Panc1 (cell line): Measurements from ENCODE around the gene MAP3K4. TPM values are rescaled to one million over a fixed set of nuclear protein-coding genes. Genes with fewer than 3 reads are reported as not detected.

Experiments used
- ATAC-seq: fragments of 200-7000 bp; cut with Tn5 transposase; 2 replicates; pipeline ENCODE4 v1.9.1; 2020; ENCODE audit warnings: mild to moderate bottlenecking, moderate library complexity
- BruUV-seq: library from RNA; stranded (reverse); fragments of 400-500 nt; replicated peaks from 2 replicates; lab custom pipeline; 2021; lab: Mats Ljungman, UMichigan
- CTCF ChIA-PET: fragments of 300-600 bp; sonication (Branson Sonifier 250); formaldehyde crosslinking; loops from one replicate; lab custom pipeline; 2022; ENCODE audit warnings: antibody characterized with exemption; lab: Charles Lee
- POLR2A ChIA-PET: fragments of 300-600 bp; sonication (Branson Sonifier 250); formaldehyde crosslinking; loops from one replicate; lab custom pipeline; 2022; ENCODE audit warnings: antibody characterized with exemption; lab: Charles Lee
- DNase-seq: peaks from one replicate; pipeline ENCODE4 v3.0.0-alpha.2; 2010; ENCODE audit warnings: low read depth, low spot score
- H3K27ac ChIP-seq: 2 replicates; pipeline ENCODE4 v1.5.1; 2011; ENCODE audit warnings: mild to moderate bottlenecking, low read length, inconsistent platforms
- H3K27me3 ChIP-seq: fragments of 200-500 bp; sonication (Bioruptor generic); 2 replicates; pipeline ENCODE4 v1.6.0; 2014; ENCODE audit warnings: low read length, inconsistent platforms; ENCODE audit not compliant: control insufficient read depth, insufficient read depth
- H3K36me3 ChIP-seq: fragments of 200-500 bp; sonication (Bioruptor generic); 2 replicates; pipeline ENCODE4 v1.5.1; 2014; ENCODE audit warnings: inconsistent platforms, mild to moderate bottlenecking, low read length, moderate library complexity; ENCODE audit not compliant: control insufficient read depth, insufficient read depth
- H3K4me1 ChIP-seq: 2 replicates; pipeline ENCODE4 v1.5.1; 2011; ENCODE audit warnings: inconsistent platforms, mild to moderate bottlenecking, low read length, moderate library complexity; ENCODE audit not compliant: control insufficient read depth, insufficient read depth
- H3K4me3 ChIP-seq, 2 experiments: 2 replicates each; pipeline ENCODE4 v1.5.1; 2011 to 2012; ENCODE audit warnings: low read depth in 2 of 2, low read length in 2 of 2, mild to moderate bottlenecking in 2 of 2, inconsistent platforms in 1 of 2, moderate library complexity in 1 of 2
- H3K9me3 ChIP-seq: fragments of 200-500 bp; sonication (Bioruptor generic); 2 replicates; pipeline ENCODE4 v1.5.1; 2014; ENCODE audit warnings: low read depth, mild to moderate bottlenecking, inconsistent platforms, low read length, moderate library complexity; ENCODE audit not compliant: control insufficient read depth, insufficient read depth
- POLR2AphosphoS5 ChIP-seq: IDR thresholded peaks from 2 replicates; pipeline ENCODE4 v1.6.1; 2012; ENCODE audit warnings: mild to moderate bottlenecking, low read depth, low read length, moderate library complexity
- SIN3A ChIP-seq: IDR thresholded peaks from 2 replicates; pipeline ENCODE4 v1.6.1; 2012; ENCODE audit warnings: low read depth, mild to moderate bottlenecking, low read length, moderate library complexity, borderline replicate concordance; ENCODE audit not compliant: insufficient read depth
- TCF7L2 ChIP-seq: IDR thresholded peaks from 2 replicates; pipeline ENCODE4 v1.6.1; 2011; ENCODE audit warnings: mild to moderate bottlenecking, low read depth, low read length, inconsistent platforms
- in situ Hi-C: cut with HindIII; loops from 2 replicates; pipeline ENCODE4 v1.10.0; 2016; ENCODE audit warnings: low sequenced_read_pairs, low pct_unique_long_range_greater_than_20kb
- intact Hi-C: fragments of 100-400 bp; cut with micrococcal nuclease; formaldehyde crosslinking; loops from one replicate; pipeline ENCODE4 v1.10.0; 2022; ENCODE audit not compliant: unreplicated experiment
- total RNA-seq: library from RNA; stranded (reverse); gene quantifications from one replicate; pipeline ENCODE4 v1.2.1, GENCODE V29; 2021; ENCODE audit not compliant: unreplicated experiment
- TF ChIP-seq, protein P1 (sequence below), 2 experiments: IDR thresholded peaks; 2 replicates each; pipeline ENCODE4 v1.6.1; 2011 to 2012; ENCODE audit warnings: low read depth in 2 of 2, control low read depth in 1 of 2, low read length in 1 of 2, mild to moderate bottlenecking in 1 of 2, moderate library complexity in 1 of 2; ENCODE audit not compliant: insufficient read depth in 1 of 2
- TF ChIP-seq, protein P2 (sequence below): fragments of 450-650 bp; IDR thresholded peaks from 2 replicates; pipeline ENCODE4 v1.5.1; 2017; ENCODE audit warnings: mild to moderate bottlenecking

Gene MAP3K4
- total RNA-seq, 1 experiment from 2014 or later = 49.3 TPM

DNA sequence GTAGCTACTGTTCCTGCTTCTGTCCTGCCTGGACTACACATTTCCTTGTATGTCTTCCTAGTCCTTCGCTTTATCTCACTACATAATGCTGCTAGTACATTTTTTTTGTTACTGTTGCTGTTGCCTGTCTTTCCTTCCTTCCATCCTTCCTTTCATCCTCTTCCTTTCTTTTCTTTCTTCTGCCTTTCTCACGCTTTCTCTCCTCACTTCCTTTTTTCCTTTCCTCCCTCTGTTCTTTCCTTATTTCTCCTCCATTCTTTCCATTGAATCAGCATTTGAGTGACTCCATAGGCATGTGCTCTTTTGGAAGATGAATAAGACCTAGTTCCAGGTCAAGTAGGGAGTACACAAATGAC is 46.3 kb downstream of the MAP3K4 start:
- Histone ChIP-seq H3K9me3 (no peaks in the 10 kb centered on the region), H3K4me3 (no peak overlapping the region), H3K36me3 (peaks cover 4% of the 10 kb centered on the region; the same call in 1 of the 2 replicates), H3K27me3 (no peaks in the 10 kb centered on the region), H3K27ac (no peak overlapping the region), H3K4me1 (no peaks in the 10 kb centered on the region)
- ChIA-PET CTCF (no interaction called here), POLR2A (no interaction called here)
- no TSS peak for BruUV-seq
- no peak for TF ChIP-seq TCF7L2
- TF ChIP-seq, protein P1, sequence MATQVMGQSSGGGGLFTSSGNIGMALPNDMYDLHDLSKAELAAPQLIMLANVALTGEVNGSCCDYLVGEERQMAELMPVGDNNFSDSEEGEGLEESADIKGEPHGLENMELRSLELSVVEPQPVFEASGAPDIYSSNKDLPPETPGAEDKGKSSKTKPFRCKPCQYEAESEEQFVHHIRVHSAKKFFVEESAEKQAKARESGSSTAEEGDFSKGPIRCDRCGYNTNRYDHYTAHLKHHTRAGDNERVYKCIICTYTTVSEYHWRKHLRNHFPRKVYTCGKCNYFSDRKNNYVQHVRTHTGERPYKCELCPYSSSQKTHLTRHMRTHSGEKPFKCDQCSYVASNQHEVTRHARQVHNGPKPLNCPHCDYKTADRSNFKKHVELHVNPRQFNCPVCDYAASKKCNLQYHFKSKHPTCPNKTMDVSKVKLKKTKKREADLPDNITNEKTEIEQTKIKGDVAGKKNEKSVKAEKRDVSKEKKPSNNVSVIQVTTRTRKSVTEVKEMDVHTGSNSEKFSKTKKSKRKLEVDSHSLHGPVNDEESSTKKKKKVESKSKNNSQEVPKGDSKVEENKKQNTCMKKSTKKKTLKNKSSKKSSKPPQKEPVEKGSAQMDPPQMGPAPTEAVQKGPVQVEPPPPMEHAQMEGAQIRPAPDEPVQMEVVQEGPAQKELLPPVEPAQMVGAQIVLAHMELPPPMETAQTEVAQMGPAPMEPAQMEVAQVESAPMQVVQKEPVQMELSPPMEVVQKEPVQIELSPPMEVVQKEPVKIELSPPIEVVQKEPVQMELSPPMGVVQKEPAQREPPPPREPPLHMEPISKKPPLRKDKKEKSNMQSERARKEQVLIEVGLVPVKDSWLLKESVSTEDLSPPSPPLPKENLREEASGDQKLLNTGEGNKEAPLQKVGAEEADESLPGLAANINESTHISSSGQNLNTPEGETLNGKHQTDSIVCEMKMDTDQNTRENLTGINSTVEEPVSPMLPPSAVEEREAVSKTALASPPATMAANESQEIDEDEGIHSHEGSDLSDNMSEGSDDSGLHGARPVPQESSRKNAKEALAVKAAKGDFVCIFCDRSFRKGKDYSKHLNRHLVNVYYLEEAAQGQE (IDR thresholded peaks at IDR 0.05; ENCODE audit: insufficient read depth in 1 of 2, low read depth in 2 of 2, low read length in 1 of 2) = no peak
- no peak for TF ChIP-seq SIN3A
- no peak for TF ChIP-seq POLR2AphosphoS5
- TF ChIP-seq, protein P2, sequence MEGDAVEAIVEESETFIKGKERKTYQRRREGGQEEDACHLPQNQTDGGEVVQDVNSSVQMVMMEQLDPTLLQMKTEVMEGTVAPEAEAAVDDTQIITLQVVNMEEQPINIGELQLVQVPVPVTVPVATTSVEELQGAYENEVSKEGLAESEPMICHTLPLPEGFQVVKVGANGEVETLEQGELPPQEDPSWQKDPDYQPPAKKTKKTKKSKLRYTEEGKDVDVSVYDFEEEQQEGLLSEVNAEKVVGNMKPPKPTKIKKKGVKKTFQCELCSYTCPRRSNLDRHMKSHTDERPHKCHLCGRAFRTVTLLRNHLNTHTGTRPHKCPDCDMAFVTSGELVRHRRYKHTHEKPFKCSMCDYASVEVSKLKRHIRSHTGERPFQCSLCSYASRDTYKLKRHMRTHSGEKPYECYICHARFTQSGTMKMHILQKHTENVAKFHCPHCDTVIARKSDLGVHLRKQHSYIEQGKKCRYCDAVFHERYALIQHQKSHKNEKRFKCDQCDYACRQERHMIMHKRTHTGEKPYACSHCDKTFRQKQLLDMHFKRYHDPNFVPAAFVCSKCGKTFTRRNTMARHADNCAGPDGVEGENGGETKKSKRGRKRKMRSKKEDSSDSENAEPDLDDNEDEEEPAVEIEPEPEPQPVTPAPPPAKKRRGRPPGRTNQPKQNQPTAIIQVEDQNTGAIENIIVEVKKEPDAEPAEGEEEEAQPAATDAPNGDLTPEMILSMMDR = no peak
- in situ Hi-C loops (no loop called here), intact Hi-C loops (no loop called here)
- ATAC-seq (no peak), DNase-seq (no peak)

- BruUV-seq = no TSS peak
- Histone ChIP-seq H3K27ac (no peak overlapping the region), H3K4me1 (no peaks in the 10 kb centered on the region), H3K4me3 (no peak overlapping the region), H3K36me3 (peaks cover 4% of the 10 kb centered on the region; the same call in 1 of the 2 replicates), H3K9me3 (no peaks in the 10 kb centered on the region), H3K27me3 (no peaks in the 10 kb centered on the region)
- in situ Hi-C loops = no loop called here
- ChIA-PET CTCF (no interaction called here), POLR2A (no interaction called here)
- intact Hi-C loops = no loop called here
- DNase-seq (peak; percentile 42), ATAC-seq (peak; percentile 58; the same call in 1 of the 2 replicates)
- TF ChIP-seq SIN3A (no peak), TCF7L2 (no peak), POLR2AphosphoS5 (no peak)
- TF ChIP-seq, protein P1 (IDR thresholded peaks at IDR 0.05; ENCODE audit: insufficient read depth in 1 of 2, low read depth in 2 of 2, low read length in 1 of 2) = no peak
- TF ChIP-seq, protein P2 = no peak
Measured at GRCh38 chr6:161038229-161039031, 46.9 kb downstream of the MAP3K4 start.
